Measurements from ENCODE around the gene ADAMTS8. TPM values are rescaled to one million over a fixed set of nuclear protein-coding genes. Genes with fewer than 3 reads are reported as not detected.

ADAMTS8 gene
- total and polyA plus RNA-seq, 3 experiments from 2014 or later, result not detected

- Mint-ChIP-seq H3K4me3 (no peak overlapping the region), H3K27me3 (peaks cover 5 to 8% of the 10 kb centered on the region in 2 donors), H3K27ac (no peak overlapping the region), H3K4me1 (no peaks in the 10 kb centered on the region), H3K9me3 (peaks cover 0 to 1% (median 0%) of the 10 kb centered on the region in 5 donors), H3K36me3 (no peaks in the 10 kb centered on the region)
- Histone ChIP-seq H3K9me3 (ENCODE audit: low read length) (no peaks in the 10 kb centered on the region), H3K27me3 (ENCODE audit: insufficient read depth, low read length, poor library complexity, severe bottlenecking) (no peaks in the 10 kb centered on the region), H3K4me1 (ENCODE audit: insufficient read depth, low read length) (no peaks in the 10 kb centered on the region), H3K36me3 (ENCODE audit: insufficient read depth, low read length) (no peaks in the 10 kb centered on the region), H3K27ac (ENCODE audit: low read depth, low read length) (no peak overlapping the region), H3K4me3 (ENCODE audit: low read length) (no peak overlapping the region)
- ChIA-PET CTCF (no interaction called here), POLR2A (no interaction called here)
- no peak for DNase-seq
Measured at GRCh38 chr11:130464291-130464812, 35.9 kb upstream of the ADAMTS8 start.

- H3K27ac Mint-ChIP-seq, result no peak overlapping the region
- no peaks in the 10 kb centered on the region for H3K36me3 ChIP-seq (ENCODE audit: insufficient read depth, low read length)
- H3K4me3 Mint-ChIP-seq, result no peak overlapping the region
- H3K27me3 Mint-ChIP-seq, result peaks cover 7 to 14% of the 10 kb centered on the region in 2 donors
- H3K9me3 ChIP-seq (ENCODE audit: low read length), result no peaks in the 10 kb centered on the region
- POLR2A ChIA-PET, result no interaction called here
- H3K27me3 ChIP-seq (ENCODE audit: insufficient read depth, low read length, poor library complexity, severe bottlenecking), result no peaks in the 10 kb centered on the region
- H3K4me1 Mint-ChIP-seq, result no peaks in the 10 kb centered on the region
- H3K36me3 Mint-ChIP-seq, result no peaks in the 10 kb centered on the region
- no peaks in the 10 kb centered on the region for H3K4me1 ChIP-seq (ENCODE audit: insufficient read depth, low read length)
- peaks cover 0 to 1% (median 0%) of the 10 kb centered on the region in 5 donors for H3K9me3 Mint-ChIP-seq
- DNase-seq, result no peak
- CTCF ChIA-PET, result no interaction called here
- no peak overlapping the region for H3K4me3 ChIP-seq (ENCODE audit: low read length)
- H3K27ac ChIP-seq (ENCODE audit: low read depth, low read length), result no peak overlapping the region
Measured at GRCh38 chr11:130462931-130463330, 34.5 kb upstream of the ADAMTS8 start.

- Histone ChIP-seq H3K4me3 (ENCODE audit: low read length) (no peak overlapping the region), H3K36me3 (ENCODE audit: insufficient read depth, low read length) (no peaks in the 10 kb centered on the region), H3K9me3 (ENCODE audit: low read length) (no peaks in the 10 kb centered on the region), H3K4me1 (ENCODE audit: insufficient read depth, low read length) (no peaks in the 10 kb centered on the region), H3K27me3 (ENCODE audit: insufficient read depth, low read length, poor library complexity, severe bottlenecking) (no peaks in the 10 kb centered on the region), H3K27ac (ENCODE audit: low read depth, low read length) (no peak overlapping the region)
- Mint-ChIP-seq H3K4me1 (no peaks in the 10 kb centered on the region), H3K9me3 (peaks cover 0 to 1% (median 0%) of the 10 kb centered on the region in 5 donors), H3K4me3 (no peak overlapping the region), H3K27me3 (peaks cover 8 to 14% of the 10 kb centered on the region in 2 donors), H3K27ac (no peak overlapping the region), H3K36me3 (no peaks in the 10 kb centered on the region)
- no peak for DNase-seq
- ChIA-PET POLR2A (no interaction called here), CTCF (no interaction called here)
Measured at GRCh38 chr11:130462101-130462885, 33.9 kb upstream of the ADAMTS8 start.

GRCh38 chr11:130459521-130459920, 31.1 kb upstream of the ADAMTS8 start:
- CTCF ChIA-PET, result no interaction called here
- no peak overlapping the region for H3K4me3 ChIP-seq (ENCODE audit: low read length)
- H3K27me3 ChIP-seq (ENCODE audit: insufficient read depth, low read length, poor library complexity, severe bottlenecking), result no peaks in the 10 kb centered on the region
- Mint-ChIP-seq H3K36me3 (no peaks in the 10 kb centered on the region), H3K4me3 (no peak overlapping the region), H3K9me3 (peaks cover 0 to 1% (median 0%) of the 10 kb centered on the region in 5 donors), H3K27me3 (peaks cover 12 to 21% of the 10 kb centered on the region in 2 donors), H3K4me1 (no peaks in the 10 kb centered on the region), H3K27ac (no peak overlapping the region)
- DNase-seq, result no peak
- H3K27ac ChIP-seq (ENCODE audit: low read depth, low read length), result no peak overlapping the region
- POLR2A ChIA-PET, result no interaction called here
- no peaks in the 10 kb centered on the region for H3K36me3 ChIP-seq (ENCODE audit: insufficient read depth, low read length)
- no peaks in the 10 kb centered on the region for H3K9me3 ChIP-seq (ENCODE audit: low read length)
- no peaks in the 10 kb centered on the region for H3K4me1 ChIP-seq (ENCODE audit: insufficient read depth, low read length)

- H3K27ac Mint-ChIP-seq, result no peak overlapping the region
- H3K36me3 ChIP-seq (ENCODE audit: insufficient read depth, low read length), result no peaks in the 10 kb centered on the region
- no peak overlapping the region for H3K27ac ChIP-seq (ENCODE audit: low read depth, low read length)
- ChIA-PET POLR2A (no interaction called here), CTCF (no interaction called here)
- no peaks in the 10 kb centered on the region for H3K9me3 ChIP-seq (ENCODE audit: low read length)
- peaks cover 15 to 27% of the 10 kb centered on the region in 2 donors for H3K27me3 Mint-ChIP-seq
- no peak overlapping the region for H3K4me3 Mint-ChIP-seq
- no peaks in the 10 kb centered on the region for H3K4me1 ChIP-seq (ENCODE audit: insufficient read depth, low read length)
- peaks cover 0 to 1% (median 0%) of the 10 kb centered on the region in 5 donors for H3K9me3 Mint-ChIP-seq
- DNase-seq, result no peak
- no peaks in the 10 kb centered on the region for H3K27me3 ChIP-seq (ENCODE audit: insufficient read depth, low read length, poor library complexity, severe bottlenecking)
- H3K4me1 Mint-ChIP-seq, result no peaks in the 10 kb centered on the region
- no peaks in the 10 kb centered on the region for H3K36me3 Mint-ChIP-seq
- H3K4me3 ChIP-seq (ENCODE audit: low read length), result no peak overlapping the region
Measured at GRCh38 chr11:130458410-130458729, 30.0 kb upstream of the ADAMTS8 start.

DNA sequence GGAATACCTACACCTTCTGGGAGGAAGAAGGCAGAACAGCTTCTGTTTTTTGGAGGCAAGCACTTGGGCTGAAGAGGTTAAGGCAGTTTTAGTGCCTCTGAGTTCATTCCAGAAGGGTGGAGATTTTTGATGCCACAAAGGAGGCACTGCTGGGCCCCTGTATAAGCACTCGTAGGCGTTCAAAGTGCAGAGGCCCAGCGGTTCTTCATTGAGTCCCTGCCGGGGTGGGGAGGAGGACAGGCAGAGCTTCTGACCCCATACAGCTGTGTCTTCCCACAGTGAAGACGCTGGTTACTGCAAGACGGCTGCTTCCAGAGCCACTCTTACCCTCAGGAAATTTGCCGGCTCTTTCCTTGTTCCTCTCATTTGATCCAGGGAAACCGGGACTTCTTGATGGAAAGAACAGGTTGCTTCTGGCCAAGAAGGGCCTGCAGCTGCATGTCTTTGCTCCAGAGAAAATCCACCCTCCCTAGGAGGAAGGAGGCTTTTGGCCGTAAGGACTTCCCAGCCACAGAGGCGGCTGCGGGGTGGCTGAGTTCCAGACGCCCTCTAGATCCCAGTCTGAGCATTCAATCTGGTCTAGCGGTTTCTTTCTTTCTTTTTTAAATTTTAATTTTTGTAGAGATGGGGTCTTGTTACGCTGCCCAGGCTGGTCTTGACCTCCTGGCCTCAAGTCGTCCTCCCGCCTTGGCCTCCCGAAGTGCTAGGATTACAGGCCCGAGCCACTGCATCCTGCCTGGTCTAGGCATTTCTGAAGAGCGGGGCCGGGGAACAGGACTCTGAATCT, 29.4 kb upstream of the ADAMTS8 start:
- Mint-ChIP-seq H3K27me3 (peaks cover 16 to 27% of the 10 kb centered on the region in 2 donors), H3K36me3 (no peaks in the 10 kb centered on the region), H3K27ac (no peak overlapping the region), H3K4me1 (no peaks in the 10 kb centered on the region), H3K9me3 (peaks cover 0 to 1% (median 0%) of the 10 kb centered on the region in 5 donors), H3K4me3 (no peak overlapping the region)
- POLR2A ChIA-PET, result no interaction called here
- DNase-seq, result no peak
- H3K36me3 ChIP-seq (ENCODE audit: insufficient read depth, low read length), result no peaks in the 10 kb centered on the region
- no peaks in the 10 kb centered on the region for H3K27me3 ChIP-seq (ENCODE audit: insufficient read depth, low read length, poor library complexity, severe bottlenecking)
- H3K27ac ChIP-seq (ENCODE audit: low read depth, low read length), result no peak overlapping the region
- H3K4me3 ChIP-seq (ENCODE audit: low read length), result no peak overlapping the region
- H3K4me1 ChIP-seq (ENCODE audit: insufficient read depth, low read length), result no peaks in the 10 kb centered on the region
- CTCF ChIA-PET, result interaction anchor here (1.4 kb wide), 1 partner anchor 23 kb away, joined by 3 read pairs; no protein-coding TSS in a partner anchor
- H3K9me3 ChIP-seq (ENCODE audit: low read length), result no peaks in the 10 kb centered on the region

- Mint-ChIP-seq H3K27ac (no peak overlapping the region), H3K4me1 (no peaks in the 10 kb centered on the region), H3K36me3 (no peaks in the 10 kb centered on the region), H3K27me3 (peaks cover 16 to 33% of the 10 kb centered on the region in 2 donors), H3K9me3 (peaks cover 0 to 1% (median 0%) of the 10 kb centered on the region in 5 donors), H3K4me3 (no peak overlapping the region)
- Histone ChIP-seq H3K27me3 (ENCODE audit: insufficient read depth, low read length, poor library complexity, severe bottlenecking) (no peaks in the 10 kb centered on the region), H3K4me3 (ENCODE audit: low read length) (no peak overlapping the region), H3K9me3 (ENCODE audit: low read length) (no peaks in the 10 kb centered on the region), H3K4me1 (ENCODE audit: insufficient read depth, low read length) (no peaks in the 10 kb centered on the region), H3K27ac (ENCODE audit: low read depth, low read length) (no peak overlapping the region), H3K36me3 (ENCODE audit: insufficient read depth, low read length) (no peaks in the 10 kb centered on the region)
- ChIA-PET POLR2A (no interaction called here), CTCF (interaction anchor here (1.0 to 1.4 kb wide), 2 partner anchors 9 to 22 kb away, joined by 3 read pairs; no protein-coding TSS in a partner anchor)
- DNase-seq, result no peak
Measured at GRCh38 chr11:130456286-130456685, 27.9 kb upstream of the ADAMTS8 start.

- Mint-ChIP-seq H3K4me3 (no peak overlapping the region), H3K9me3 (peaks cover 0 to 1% (median 0%) of the 10 kb centered on the region in 5 donors), H3K36me3 (no peaks in the 10 kb centered on the region), H3K27ac (no peak overlapping the region), H3K4me1 (no peaks in the 10 kb centered on the region), H3K27me3 (peaks cover 19 to 33% of the 10 kb centered on the region in 2 donors)
- Histone ChIP-seq H3K4me3 (ENCODE audit: low read length) (no peak overlapping the region), H3K27ac (ENCODE audit: low read depth, low read length) (no peak overlapping the region), H3K9me3 (ENCODE audit: low read length) (no peaks in the 10 kb centered on the region), H3K4me1 (ENCODE audit: insufficient read depth, low read length) (no peaks in the 10 kb centered on the region), H3K27me3 (ENCODE audit: insufficient read depth, low read length, poor library complexity, severe bottlenecking) (no peaks in the 10 kb centered on the region), H3K36me3 (ENCODE audit: insufficient read depth, low read length) (no peaks in the 10 kb centered on the region)
- POLR2A ChIA-PET, result no interaction called here
- CTCF ChIA-PET, result interaction anchor here (1.2 kb wide), 1 partner anchor 21 kb away, joined by 4 read pairs; no protein-coding TSS in a partner anchor
- no peak for DNase-seq
Measured at GRCh38 chr11:130455483-130456127, 27.2 kb upstream of the ADAMTS8 start.

All from CD8-positive, alpha-beta memory T cell (primary cell).